ENCODE results near the gene GPR137B.
"Not testable (repeated sequence)": the region's sequence is repeated elsewhere in the genome, so short reads cannot be mapped to it uniquely, and the experiment has no call there.

The GPR137B gene

GRCh38 chr1:236144446-236145150 is 2.3 kb downstream of the GPR137B start:
- no peak for DNase-seq

- no peak for DNase-seq
Measured at GRCh38 chr1:236147068-236147467, 4.7 kb downstream of the GPR137B start.

GRCh38 chr1:236147521-236148469 is 5.5 kb downstream of the GPR137B start:
- DNase-seq, result no peak

GRCh38 chr1:236148470-236148845 is 6.1 kb downstream of the GPR137B start:
- no peak for DNase-seq

- no peak for DNase-seq
Measured at GRCh38 chr1:236149003-236149595, 6.8 kb downstream of the GPR137B start.

GRCh38 chr1:236149696-236150228 is 7.4 kb downstream of the GPR137B start:
- DNase-seq, result no peak

GRCh38 chr1:236150311-236150955 is 8.1 kb downstream of the GPR137B start:
- no peak for DNase-seq

- DNase-seq, result no peak
Measured at GRCh38 chr1:236150986-236151385, 8.6 kb downstream of the GPR137B start.

- no peak for DNase-seq
Measured at GRCh38 chr1:236151739-236152424, 9.5 kb downstream of the GPR137B start.

- no peak for DNase-seq
Measured at GRCh38 chr1:236154126-236154525, 11.8 kb downstream of the GPR137B start.

GRCh38 chr1:236154671-236155398 is 12.5 kb downstream of the GPR137B start:
- no peak for DNase-seq

- no peak for DNase-seq
Measured at GRCh38 chr1:236155399-236155767, 13.0 kb downstream of the GPR137B start.

- no peak for DNase-seq
Measured at GRCh38 chr1:236155841-236156503, 13.6 kb downstream of the GPR137B start.

GRCh38 chr1:236156512-236157208 is 14.3 kb downstream of the GPR137B start:
- no peak for DNase-seq

GRCh38 chr1:236158072-236158471 is 15.7 kb downstream of the GPR137B start:
- DNase-seq, result not testable (repeated sequence)

GRCh38 chr1:236158719-236159118 is 16.4 kb downstream of the GPR137B start:
- DNase-seq, result no peak

- DNase-seq, result no peak
Measured at GRCh38 chr1:236159704-236160539, 17.6 kb downstream of the GPR137B start.

GRCh38 chr1:236160540-236161127 is 18.3 kb downstream of the GPR137B start:
- no peak for DNase-seq

GRCh38 chr1:236161230-236161629 is 18.9 kb downstream of the GPR137B start:
- DNase-seq, result no peak
